Measurements from ENCODE around the gene LEMD2.

GRCh38 chr6:33754222-33754621, 34.7 kb downstream of the LEMD2 start:
- TF ChIP-seq, protein P1, sequence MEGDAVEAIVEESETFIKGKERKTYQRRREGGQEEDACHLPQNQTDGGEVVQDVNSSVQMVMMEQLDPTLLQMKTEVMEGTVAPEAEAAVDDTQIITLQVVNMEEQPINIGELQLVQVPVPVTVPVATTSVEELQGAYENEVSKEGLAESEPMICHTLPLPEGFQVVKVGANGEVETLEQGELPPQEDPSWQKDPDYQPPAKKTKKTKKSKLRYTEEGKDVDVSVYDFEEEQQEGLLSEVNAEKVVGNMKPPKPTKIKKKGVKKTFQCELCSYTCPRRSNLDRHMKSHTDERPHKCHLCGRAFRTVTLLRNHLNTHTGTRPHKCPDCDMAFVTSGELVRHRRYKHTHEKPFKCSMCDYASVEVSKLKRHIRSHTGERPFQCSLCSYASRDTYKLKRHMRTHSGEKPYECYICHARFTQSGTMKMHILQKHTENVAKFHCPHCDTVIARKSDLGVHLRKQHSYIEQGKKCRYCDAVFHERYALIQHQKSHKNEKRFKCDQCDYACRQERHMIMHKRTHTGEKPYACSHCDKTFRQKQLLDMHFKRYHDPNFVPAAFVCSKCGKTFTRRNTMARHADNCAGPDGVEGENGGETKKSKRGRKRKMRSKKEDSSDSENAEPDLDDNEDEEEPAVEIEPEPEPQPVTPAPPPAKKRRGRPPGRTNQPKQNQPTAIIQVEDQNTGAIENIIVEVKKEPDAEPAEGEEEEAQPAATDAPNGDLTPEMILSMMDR (IDR thresholded peaks at IDR 0.05), result no peak
- no peak for TF ChIP-seq POLR2A (IDR thresholded peaks at IDR 0.05)
